GM10266 (cell line): ENCODE measurements around the gene EDN2.
A peak's percentile ranks its signal among the peaks of the same experiment; 100 is the strongest.

Source experiments
- DNase-seq: peaks from one replicate; pipeline ENCODE4 v3.0.0; 2012; ENCODE audit errors: extremely low spot score
- CTCF ChIP-seq: IDR thresholded peaks from 2 replicates; pipeline ENCODE4 v1.5.1; 2012; ENCODE audit warnings: mild to moderate bottlenecking, low read depth; ENCODE audit not compliant: control insufficient read depth, insufficient read depth; ENCODE audit errors: missing control alignments

Gene EDN2

DNA sequence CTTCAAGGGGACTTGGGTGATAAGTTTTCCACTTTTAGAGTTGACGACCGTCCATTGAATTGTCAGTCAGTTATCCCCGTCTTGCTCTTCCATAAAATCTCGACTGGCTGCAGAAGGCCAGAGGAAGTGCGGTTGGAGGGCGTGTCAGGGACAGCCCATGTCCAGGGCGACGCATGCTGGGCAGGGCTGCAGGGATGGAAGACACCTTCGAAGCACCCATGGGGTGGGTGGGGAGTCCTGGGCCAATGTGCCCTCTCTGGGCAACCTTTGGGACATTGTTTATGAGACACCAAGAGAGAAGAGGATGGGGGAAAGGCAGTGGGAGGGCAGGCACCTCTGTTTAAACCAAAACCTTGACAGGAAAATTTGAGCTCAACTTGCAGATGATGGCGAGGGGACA, 38.6 kb upstream of the EDN2 start:
- no peak for TF ChIP-seq CTCF
- DNase-seq: no peak

DNA sequence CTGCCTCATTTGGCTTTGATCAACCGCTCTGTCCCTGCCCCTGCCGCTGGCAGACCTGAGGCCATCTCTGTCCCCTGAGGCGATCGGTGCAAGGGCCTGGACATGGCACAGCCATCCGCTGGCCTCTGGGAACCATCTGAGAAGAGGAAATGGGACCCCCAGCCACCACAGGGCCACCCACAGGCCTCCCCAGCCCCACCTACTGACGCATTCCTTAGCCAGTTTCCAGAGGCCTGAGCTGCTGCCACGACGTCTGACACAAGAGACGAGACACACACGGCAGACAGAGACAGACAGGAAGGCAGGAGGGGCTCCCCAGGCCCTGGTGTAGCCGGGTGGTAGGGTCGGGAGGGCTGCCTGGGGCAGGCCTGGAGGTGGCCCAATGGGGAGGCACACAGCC, 37.3 kb upstream of the EDN2 start:
- no peak for TF ChIP-seq CTCF
- no peak for DNase-seq

GRCh38 chr1:41520951-41521752, 36.7 kb upstream of the EDN2 start:
- no peak for DNase-seq
- TF ChIP-seq CTCF: no peak

GRCh38 chr1:41519667-41520066, 35.2 kb upstream of the EDN2 start:
- DNase-seq: no peak
- no peak for TF ChIP-seq CTCF

GRCh38 chr1:41518471-41518870, 34.0 kb upstream of the EDN2 start:
- no peak for DNase-seq
- TF ChIP-seq CTCF: no peak

DNA sequence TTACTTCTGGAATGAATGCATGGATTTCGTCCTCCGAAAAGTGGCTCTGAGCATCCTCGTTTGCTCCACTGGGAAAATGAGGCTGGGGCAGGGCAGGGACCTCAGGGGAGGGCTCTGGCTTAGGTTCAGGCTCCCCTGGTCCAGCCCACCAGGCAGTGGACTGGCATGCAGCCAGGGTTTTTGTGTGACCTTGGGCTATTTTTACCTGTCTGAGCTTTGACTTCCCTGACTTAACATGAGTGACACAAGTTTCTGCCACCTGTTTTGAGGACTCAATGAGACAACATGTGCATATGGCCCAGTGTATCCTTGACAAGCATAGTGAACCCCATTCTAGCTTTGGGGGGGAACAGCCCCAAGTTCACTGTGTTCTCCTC, 32.6 kb upstream of the EDN2 start:
- peak; percentile 38 for DNase-seq
- TF ChIP-seq CTCF: no peak

GRCh38 chr1:41516168-41517061, 31.9 kb upstream of the EDN2 start:
- TF ChIP-seq CTCF: peak; percentile 94
- DNase-seq: peak; percentile 93
